ENCODE data around the gene SYT2.
"Not testable (repeated sequence)": the region's sequence is repeated elsewhere in the genome, so short reads cannot be mapped to it uniquely, and the experiment has no call there.

The SYT2 gene

GRCh38 chr1:202642212-202642611 lies 68.0 kb downstream of the SYT2 start:
- no peak for DNase-seq

GRCh38 chr1:202639500-202639899 lies 70.8 kb downstream of the SYT2 start:
- DNase-seq: no peak

DNA sequence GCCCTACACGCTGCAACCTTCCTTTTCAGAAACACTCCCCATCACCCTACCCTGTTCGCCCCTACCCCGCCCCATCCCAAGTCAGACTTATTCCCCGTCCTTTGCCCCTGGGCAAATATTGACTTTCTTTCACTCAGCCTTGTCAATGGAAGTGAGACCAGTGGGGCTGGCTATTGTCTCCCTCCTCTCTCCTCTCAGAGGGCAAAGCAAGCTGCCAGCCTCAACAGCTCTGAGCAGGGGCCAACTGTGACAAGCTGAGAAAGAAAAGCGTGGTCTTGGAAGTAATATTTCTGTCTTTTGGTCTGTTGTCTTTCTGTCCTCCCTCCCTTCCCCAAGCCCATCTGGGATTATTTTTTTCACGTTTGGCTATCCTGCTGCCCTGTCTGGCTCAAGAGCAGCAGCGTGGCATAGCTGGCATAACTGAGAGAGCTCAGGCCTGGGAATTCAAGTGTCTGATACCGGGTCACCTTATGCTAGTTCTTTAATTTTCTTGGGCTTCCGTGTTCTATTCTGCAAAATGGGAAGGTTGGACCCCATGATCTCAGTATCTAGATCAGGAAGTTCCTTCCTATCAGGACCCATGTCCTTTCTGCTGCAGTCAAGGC lies 71.5 kb downstream of the SYT2 start:
- not testable (repeated sequence) for DNase-seq

GRCh38 chr1:202638019-202638700 lies 72.1 kb downstream of the SYT2 start:
- no peak for DNase-seq

DNA sequence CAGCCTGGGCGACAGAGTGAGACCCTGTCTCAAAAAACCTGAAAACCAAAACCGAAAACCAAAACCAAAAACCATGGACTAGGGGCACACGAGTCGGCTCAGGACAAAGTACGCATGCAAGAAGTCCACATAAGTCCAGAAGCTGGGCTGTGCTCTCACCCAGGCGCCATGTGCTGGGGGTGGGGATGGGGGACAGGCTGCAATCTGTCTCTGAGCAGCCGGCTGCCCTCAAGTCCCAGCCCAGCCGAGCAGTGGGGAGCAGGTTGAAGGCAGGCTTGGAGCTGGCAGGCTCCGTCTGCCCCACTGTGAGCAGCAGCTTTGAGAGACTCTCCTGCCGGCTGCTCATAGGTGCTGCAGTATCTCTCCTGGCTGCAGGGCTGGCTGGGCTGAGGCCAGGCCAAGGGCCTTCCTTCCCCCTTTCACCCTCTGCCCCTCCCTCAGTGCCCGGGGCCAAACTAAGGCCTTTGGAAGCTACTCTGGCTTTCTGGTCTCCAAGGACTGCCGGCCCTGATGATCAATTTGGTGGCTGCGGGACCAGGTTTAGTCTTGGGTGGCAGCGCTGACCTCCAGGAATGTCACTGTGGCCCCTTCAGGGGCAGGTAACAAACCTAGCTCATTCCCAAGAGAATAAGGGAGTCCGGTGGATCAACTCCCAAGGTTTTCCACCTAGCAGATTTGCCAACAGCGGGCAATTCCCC lies 72.8 kb downstream of the SYT2 start:
- DNase-seq: not testable (repeated sequence)

- not testable (repeated sequence) for DNase-seq
These were observed 74.1 kb downstream of the SYT2 start for GRCh38 chr1:202636171-202636570.

GRCh38 chr1:202632241-202632640 lies 78.0 kb downstream of the SYT2 start:
- DNase-seq: no peak

GRCh38 chr1:202631076-202631923 lies 79.0 kb downstream of the SYT2 start:
- DNase-seq: no peak

DNA sequence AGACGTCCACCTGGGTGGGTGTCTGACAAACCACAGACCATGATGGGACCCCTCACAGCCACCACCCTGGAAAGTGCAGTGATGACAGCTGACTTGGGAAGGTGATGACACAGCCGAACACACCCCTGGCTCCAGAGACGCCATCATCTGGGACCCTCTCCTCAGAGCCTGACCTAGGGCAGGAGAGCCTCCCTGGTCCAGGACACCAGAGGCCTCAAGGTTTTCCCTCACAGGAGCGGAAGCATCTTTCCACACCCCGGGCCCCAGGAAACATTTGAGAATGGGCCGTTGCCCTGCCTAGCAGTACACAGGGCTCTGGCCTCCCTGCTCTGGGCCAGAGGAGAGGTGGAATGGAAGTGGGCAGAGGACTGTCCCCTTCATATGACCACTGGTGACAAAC lies 79.7 kb downstream of the SYT2 start:
- no peak for DNase-seq

- not testable (repeated sequence) for DNase-seq
These were observed 80.2 kb downstream of the SYT2 start for GRCh38 chr1:202630096-202630495.

DNA sequence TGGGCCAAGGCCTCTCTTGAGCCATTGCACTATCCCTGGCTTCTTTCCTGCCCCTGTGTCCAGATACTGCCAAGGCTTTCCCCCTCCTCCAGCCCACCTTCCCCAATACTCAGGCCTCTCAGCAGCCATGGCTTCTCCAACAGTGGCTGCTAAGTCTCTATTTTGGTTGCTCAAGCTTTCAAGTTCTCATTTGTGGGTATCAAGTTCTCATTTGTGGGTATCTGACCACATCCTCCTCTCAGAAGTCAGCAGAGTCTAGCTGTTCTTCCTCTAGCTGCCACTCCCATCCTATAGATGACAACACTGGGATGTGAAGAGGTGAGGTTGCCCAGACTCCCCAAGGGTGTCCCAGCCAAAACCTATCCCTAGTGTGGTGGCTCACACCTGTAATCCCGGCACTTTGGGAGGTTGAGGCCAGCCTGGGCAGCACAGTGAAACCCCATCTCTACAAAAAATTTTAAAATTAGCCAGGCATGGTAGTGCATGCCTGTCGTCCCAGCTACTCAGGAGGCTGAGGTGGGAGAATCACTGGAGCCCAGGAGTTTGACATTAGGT lies 80.9 kb downstream of the SYT2 start:
- DNase-seq: not testable (repeated sequence)

DNA sequence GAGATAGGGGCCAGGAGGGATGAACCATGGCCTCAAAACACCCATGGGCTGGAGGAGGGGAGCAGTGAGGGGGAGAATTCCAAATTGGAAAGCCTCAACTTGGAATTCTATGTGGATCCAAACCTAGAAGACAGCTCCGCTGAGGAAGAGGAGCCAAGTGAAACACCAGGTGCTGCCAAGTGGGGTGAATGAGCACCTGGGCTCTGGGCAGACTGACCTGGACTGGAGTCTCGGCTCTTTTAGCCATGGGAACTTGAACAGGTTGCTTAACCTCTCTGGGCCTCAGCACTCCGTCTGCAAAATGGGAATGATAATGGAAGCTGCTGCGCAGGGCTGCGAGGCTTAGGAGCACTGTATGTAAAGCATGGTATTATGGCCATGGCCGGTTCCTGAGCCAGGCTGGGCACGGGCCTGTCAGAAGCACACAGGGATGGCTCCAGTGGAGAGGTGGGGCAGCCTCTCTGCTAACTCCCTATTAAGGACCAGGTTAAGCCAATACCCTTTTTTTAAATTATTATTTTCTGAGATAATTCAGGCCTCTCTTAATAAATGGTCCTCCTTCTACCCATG lies 81.5 kb downstream of the SYT2 start:
- no peak for DNase-seq

DNA sequence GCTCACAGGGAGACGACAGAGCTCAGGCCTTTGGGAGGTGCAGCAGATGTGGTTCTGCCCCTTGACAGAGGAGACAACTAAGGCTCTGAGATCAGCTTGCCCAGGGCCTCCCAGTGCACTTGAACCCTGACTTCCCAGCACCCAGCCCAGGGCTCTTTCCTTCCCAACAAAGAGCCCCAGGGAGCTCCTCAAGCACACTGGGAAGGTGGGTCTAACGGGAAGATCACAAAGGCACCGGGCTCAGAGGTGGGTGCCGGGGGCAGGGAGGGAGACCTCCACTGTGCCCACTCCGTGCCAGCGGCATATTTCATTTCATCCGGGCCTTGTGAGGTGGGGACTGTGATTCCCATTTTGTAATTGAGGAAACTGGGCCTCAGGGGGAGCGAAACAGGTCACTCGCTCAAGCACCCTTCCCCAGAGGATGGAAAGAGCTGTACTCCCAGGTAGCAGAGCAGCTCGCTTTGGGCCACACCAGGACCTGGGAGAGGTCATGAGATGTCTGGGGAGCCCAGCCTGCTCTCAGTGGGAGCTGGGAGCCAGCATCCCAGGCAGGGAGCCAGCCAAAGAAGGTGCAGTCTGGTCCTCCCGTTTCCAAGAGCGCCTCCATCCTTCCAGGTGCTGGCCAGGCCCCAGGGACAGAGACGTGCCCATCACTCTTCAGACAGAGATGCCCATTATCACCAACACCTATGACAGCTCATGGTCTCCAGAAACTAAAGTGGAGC lies 82.3 kb downstream of the SYT2 start:
- no peak for DNase-seq

GRCh38 chr1:202627036-202627435 lies 83.2 kb downstream of the SYT2 start:
- DNase-seq: not testable (repeated sequence)

DNA sequence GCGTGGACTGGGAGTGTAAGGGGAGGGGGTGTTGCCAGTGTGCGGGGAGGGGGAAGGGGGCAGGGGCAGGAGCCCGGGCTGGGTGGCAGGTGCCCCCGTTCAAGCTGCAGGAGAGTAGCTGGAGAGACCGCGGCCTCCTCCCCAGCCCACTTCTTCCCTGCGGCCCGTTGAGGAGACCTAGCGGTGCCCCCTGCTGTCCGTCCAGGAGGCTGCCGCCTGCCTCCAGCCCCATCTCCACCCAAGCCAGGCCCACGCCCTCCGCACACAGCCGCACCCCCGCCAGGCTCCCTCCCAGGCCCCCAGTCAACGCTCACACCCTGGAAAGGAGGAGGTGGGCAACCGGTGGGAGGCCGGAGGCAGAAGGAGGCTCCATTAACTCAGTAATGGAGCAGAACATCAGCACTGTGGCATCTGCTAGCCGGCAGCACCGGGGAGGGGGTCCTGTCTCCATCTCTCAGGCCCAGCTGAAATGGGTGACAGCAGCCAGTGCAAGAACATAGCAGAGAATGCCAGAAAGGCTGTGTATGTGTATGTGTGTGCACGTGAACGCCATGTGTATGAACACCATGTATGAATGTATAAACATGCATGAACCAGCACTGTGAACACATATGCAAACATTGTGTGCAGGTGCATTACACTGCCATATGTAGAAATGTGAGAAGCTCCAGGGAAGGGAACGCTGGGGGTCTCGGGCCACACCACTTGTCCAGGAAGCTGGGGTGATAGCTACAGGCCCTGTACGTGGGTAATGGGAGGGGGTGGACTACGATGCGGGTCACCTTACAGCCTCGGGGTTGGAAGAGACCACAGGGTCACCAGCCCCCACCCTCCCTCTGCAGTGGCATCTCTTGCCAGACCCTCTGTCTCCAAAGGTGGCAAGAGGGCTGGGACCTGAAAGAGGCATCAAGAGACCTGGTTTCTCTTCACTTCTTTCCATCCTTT lies 84.6 kb downstream of the SYT2 start:
- DNase-seq: peak; percentile 44

- no peak for DNase-seq
These were observed 85.5 kb downstream of the SYT2 start for GRCh38 chr1:202624781-202625108.

GRCh38 chr1:202624088-202624780 lies 86.0 kb downstream of the SYT2 start:
- no peak for DNase-seq

DNA sequence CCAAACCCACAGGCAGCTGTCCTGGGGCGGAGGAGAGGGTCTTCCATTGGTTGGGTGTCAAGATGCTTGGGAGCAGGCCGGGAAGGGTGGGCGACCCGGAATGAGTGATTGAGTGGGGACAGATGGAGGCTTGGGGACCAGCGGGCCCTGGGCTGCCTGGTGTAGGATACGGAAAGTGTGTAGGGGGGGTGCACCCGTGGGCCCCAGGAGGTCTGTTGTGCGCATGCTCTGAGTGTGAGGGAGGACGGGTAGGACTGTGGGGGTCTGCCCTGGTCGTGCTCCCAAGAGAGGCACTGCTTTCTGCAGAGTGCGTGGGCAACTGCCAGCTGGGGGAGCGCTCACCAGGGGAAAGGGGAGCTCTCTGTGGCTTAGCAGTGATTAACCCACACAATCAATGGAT lies 86.8 kb downstream of the SYT2 start:
- DNase-seq: not testable (repeated sequence)

DNA sequence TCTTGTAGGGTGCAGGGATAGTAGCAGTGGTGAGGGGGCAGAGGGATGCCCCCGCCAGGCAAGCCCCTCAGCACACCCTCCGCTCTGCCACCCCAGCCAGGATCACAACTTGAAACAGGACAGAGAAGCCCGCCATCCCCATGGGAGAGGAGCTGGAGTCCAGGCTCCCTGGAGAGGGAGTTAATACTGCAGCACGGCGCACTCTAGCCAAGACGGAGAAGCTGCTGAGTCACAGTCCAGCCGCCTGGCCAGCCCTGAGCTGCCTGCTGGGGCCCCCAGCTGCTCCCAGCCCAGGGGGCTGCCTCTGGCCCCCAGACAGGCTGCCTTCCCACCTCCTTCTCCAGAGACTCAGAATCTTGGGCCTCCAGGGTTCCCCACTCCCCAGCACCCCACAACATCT lies 87.2 kb downstream of the SYT2 start:
- DNase-seq: no peak

- DNase-seq: no peak
These were observed 87.9 kb downstream of the SYT2 start for GRCh38 chr1:202622388-202622787.

Data from T-helper 9 cell (primary cell).